Breast epithelium (tissue), 3 donors: ENCODE data around the gene B4GALT2.

ENCODE experiments used
- POLR2A ChIP-seq: fragments of 450-650 bp; IDR thresholded peaks from one replicate; pipeline ENCODE4 v1.6.1; 2016; ENCODE audit warnings: antibody characterized with exemption, mild to moderate bottlenecking, moderate library complexity
- POLR2AphosphoS5 ChIP-seq, 3 donors: sonication (generic); formaldehyde crosslinking; IDR thresholded peaks; one replicate each; pipeline ENCODE4 v1.6.1; 2017; ENCODE audit warnings: antibody characterized with exemption in 3 of 3
- TF ChIP-seq, protein P1 (sequence below), 3 donors: fragments of 450-650 bp; IDR thresholded peaks; one replicate each; pipeline ENCODE4 v1.5.1; 2016 to 2017; ENCODE audit warnings: antibody characterized with exemption in 3 of 3, mild to moderate bottlenecking in 3 of 3, moderate library complexity in 3 of 3

GRCh38 chr1:43982241-43982640 is 3.2 kb downstream of the B4GALT2 start:
- TF ChIP-seq, protein P1, sequence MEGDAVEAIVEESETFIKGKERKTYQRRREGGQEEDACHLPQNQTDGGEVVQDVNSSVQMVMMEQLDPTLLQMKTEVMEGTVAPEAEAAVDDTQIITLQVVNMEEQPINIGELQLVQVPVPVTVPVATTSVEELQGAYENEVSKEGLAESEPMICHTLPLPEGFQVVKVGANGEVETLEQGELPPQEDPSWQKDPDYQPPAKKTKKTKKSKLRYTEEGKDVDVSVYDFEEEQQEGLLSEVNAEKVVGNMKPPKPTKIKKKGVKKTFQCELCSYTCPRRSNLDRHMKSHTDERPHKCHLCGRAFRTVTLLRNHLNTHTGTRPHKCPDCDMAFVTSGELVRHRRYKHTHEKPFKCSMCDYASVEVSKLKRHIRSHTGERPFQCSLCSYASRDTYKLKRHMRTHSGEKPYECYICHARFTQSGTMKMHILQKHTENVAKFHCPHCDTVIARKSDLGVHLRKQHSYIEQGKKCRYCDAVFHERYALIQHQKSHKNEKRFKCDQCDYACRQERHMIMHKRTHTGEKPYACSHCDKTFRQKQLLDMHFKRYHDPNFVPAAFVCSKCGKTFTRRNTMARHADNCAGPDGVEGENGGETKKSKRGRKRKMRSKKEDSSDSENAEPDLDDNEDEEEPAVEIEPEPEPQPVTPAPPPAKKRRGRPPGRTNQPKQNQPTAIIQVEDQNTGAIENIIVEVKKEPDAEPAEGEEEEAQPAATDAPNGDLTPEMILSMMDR (IDR thresholded peaks at IDR 0.05), result no peak
- TF ChIP-seq POLR2AphosphoS5 (IDR thresholded peaks at IDR 0.05) (no peak), POLR2A (no peak)
